Measurements from ENCODE around the gene RBM20.
"Not testable (repeated sequence)": the region's sequence is repeated elsewhere in the genome, so short reads cannot be mapped to it uniquely, and the experiment has no call there.

RBM20 gene

DNA sequence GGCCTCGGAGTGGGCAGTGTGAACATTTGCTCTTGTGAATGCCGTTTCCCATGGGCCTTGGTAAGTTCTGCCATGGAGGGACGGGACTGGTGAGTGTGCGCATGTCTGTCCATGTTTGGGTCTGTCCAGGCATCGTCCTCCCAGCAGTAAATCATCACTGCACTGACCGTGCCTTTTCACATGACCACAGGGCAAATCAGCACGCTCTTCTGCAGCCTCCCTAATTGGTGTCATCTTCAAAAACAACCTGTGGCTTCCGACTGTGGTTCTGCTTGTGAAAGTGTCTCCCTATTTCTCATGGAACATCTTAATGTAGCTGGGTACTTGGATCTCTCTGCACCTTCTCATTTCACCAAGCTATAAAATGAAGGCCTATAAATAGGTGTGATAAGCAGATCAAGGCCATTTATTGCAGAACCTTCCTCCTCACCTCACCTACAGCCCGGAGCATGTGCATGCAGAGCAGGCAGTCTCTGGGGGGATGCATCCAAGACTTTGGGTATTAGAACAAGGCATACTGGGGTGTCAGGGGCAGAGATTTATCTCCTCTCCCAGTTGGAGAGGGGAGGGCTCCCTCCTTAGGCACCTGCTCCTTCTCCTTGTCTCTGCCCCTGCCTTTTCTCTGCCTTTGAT, 77.4 kb downstream of the RBM20 start:
- no peak for TF ChIP-seq CTCF (IDR thresholded peaks at IDR 0.05; ENCODE audit: low read depth, low read length)
- no peaks in the 10 kb centered on the region for H3K36me3 ChIP-seq
- H3K4me3 ChIP-seq (ENCODE audit: low read depth, low read length), result no peak overlapping the region
- DNase-seq, result no peak
- no peaks in the 10 kb centered on the region for H3K27me3 ChIP-seq (ENCODE audit: insufficient read depth, low read depth, severe bottlenecking)
- no peaks in the 10 kb centered on the region for H3K9me3 ChIP-seq (ENCODE audit: severe bottlenecking)
- H3K27ac ChIP-seq, result no peak overlapping the region

DNA sequence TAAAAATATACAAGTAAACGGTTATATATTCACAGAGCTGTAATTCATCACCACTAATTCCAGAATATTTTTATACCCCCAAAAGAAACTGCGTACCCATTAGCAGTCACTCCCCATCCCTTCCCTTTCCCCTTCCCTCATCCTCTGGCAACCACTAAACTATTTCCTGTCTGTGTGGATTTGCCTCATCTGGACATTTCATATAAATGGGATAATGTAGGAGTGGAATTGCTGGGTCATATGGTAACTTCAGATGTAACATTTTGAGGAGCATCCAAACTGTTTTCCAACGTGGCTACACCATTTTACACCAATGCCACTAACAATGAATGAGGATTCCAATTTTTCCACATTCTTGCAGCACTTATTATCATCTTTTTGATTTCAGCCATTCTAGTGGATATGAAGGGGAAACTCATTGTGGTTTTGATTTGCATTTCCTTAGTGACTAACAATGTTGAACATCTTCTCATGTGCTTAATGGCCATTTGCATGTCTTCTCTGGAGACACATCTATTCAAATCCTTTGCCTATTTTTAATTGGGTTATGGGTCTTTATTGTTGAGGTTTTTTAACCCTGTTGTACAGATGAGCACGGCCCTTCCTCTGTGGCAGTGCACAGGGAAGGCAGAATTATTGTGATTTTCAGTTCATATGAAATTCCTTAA, 79.2 kb downstream of the RBM20 start:
- TF ChIP-seq CTCF (IDR thresholded peaks at IDR 0.05; ENCODE audit: low read depth, low read length), result no peak
- H3K27me3 ChIP-seq (ENCODE audit: insufficient read depth, low read depth, severe bottlenecking), result no peaks in the 10 kb centered on the region
- no peak overlapping the region for H3K27ac ChIP-seq
- no peaks in the 10 kb centered on the region for H3K9me3 ChIP-seq (ENCODE audit: severe bottlenecking)
- no peak for DNase-seq
- no peaks in the 10 kb centered on the region for H3K36me3 ChIP-seq
- no peak overlapping the region for H3K4me3 ChIP-seq (ENCODE audit: low read depth, low read length)

DNA sequence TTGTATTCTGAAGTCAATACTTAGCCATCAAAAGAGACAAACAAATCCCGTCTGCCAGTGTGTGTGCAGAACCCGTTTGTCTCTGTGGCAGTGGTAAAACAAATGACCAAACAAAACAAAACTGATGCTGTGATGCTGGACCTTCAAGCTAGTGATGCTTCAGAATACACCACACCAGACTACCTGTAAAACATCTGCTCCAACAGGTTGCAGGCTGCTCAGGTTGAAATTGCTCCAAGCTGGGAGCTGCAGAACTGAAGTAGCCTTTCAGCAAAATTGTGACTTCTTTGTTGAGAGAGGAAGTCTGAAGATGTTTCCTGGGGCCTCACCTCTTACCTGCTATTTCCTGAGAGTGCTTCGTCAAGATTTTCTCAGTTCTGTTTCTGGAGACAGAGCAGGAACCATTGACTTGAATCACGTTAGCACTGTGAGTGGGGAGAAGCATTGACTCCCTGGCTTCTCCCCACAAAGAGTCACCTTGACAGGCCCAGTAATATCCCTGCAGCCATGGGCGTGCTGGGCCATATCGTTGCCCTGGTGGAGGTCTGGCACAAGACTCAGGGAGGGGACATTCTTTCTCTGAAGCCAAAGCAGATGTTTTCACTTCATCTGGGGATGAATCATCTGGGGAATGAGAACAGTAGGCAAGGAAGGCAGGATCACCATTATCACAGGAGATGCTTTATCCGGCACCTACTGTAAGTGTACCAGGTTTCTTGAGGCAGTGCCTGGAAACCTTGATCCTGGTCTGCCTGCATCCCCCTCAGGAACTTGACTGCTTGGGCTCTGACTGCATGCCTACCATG, 80.2 kb downstream of the RBM20 start:
- H3K36me3 ChIP-seq, result no peaks in the 10 kb centered on the region
- DNase-seq, result no peak
- H3K4me3 ChIP-seq (ENCODE audit: low read depth, low read length), result no peak overlapping the region
- TF ChIP-seq CTCF (IDR thresholded peaks at IDR 0.05; ENCODE audit: low read depth, low read length), result no peak
- no peaks in the 10 kb centered on the region for H3K27me3 ChIP-seq (ENCODE audit: insufficient read depth, low read depth, severe bottlenecking)
- H3K9me3 ChIP-seq (ENCODE audit: severe bottlenecking), result no peaks in the 10 kb centered on the region
- no peak overlapping the region for H3K27ac ChIP-seq

DNA sequence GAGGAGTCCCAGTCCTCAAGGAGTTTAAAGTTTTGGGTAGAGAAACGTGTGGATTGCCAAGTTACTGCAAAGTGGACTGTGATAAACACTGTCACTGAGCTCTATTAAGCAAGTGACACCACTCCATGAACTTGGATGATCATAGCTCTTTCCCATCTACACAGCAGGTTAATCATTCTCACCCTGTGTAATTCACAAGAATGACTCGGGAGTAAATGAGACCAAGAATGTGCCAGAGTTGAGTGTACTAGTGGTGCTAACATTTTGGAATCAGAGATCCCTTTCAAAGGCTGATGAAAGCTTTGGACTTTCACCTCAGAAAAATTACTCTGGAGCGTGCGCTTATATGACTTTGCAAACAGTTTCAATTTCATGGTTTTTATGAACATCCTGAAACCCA, 80.8 kb downstream of the RBM20 start:
- H3K9me3 ChIP-seq (ENCODE audit: severe bottlenecking), result no peaks in the 10 kb centered on the region
- H3K27me3 ChIP-seq (ENCODE audit: insufficient read depth, low read depth, severe bottlenecking), result no peaks in the 10 kb centered on the region
- no peaks in the 10 kb centered on the region for H3K36me3 ChIP-seq
- no peak overlapping the region for H3K4me3 ChIP-seq (ENCODE audit: low read depth, low read length)
- no peak for DNase-seq
- H3K27ac ChIP-seq, result no peak overlapping the region
- no peak for TF ChIP-seq CTCF (IDR thresholded peaks at IDR 0.05; ENCODE audit: low read depth, low read length)

DNA sequence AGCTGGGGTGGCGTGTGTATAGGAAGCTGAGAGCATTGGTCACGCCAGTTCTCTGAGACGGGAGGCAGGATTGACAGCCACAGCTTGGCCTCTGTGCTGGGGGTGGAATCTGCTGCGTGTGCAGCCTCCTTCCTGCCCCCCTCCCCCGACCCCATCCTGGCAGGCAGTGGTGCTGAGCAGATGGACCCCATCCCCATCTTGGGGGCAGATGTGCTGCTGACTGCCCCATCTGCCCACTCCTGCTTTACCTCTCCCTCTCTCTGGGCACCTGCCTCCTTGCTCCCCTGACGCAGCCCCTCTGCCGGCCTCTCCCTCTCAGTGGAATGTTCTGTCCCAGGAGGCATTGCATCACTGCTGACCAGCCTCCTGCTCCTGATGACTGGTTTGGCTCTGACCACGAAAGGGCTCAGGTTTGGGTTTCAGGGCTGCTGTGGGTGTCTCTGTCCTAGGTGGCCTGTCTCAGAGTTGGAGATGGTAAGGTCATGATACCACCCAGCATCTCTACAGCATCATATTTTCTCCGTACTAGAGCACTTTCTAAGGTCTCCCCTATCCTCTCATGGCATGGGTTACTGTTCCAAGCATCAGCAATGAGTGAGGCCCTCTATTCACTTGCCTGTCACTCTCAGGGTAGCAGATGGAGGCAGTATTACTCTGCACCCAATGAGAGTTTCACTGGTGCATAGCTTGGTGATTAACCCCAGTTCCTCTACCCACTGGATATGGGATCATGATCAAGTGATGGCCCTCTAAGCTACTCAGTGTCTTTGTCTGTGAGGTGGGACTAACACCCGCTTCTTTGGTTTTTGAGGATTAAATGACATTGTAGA, 81.9 kb downstream of the RBM20 start:
- Histone ChIP-seq H3K4me3 (ENCODE audit: low read depth, low read length) (no peak overlapping the region), H3K27ac (no peak overlapping the region), H3K27me3 (ENCODE audit: insufficient read depth, low read depth, severe bottlenecking) (no peaks in the 10 kb centered on the region), H3K36me3 (no peaks in the 10 kb centered on the region), H3K9me3 (ENCODE audit: severe bottlenecking) (no peaks in the 10 kb centered on the region)
- peak; percentile 46 for DNase-seq
- TF ChIP-seq CTCF (IDR thresholded peaks at IDR 0.05; ENCODE audit: low read depth, low read length), result no peak; the same call in 1 of the 2 replicates

DNA sequence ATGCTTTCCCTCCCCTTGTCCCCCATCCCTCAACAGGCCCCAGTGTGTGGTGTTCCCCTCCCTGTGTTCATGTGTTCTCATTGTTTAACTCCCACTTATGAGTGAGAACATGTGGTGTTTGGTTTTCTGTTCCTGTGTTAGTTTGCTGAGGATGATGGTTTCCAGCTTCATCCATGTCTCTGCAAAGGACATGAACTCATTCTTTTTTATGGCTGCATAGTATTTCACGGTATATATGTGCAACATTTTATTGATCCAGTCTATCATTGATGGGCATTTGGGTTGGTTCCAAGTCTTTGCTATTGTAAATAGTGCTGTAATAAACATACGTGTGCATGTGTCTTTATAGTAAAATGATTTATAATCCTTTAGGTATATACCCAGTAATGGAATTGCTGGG, 83.6 kb downstream of the RBM20 start:
- H3K27ac ChIP-seq; H3K9me3 ChIP-seq (ENCODE audit: severe bottlenecking); H3K27me3 ChIP-seq (ENCODE audit: insufficient read depth, low read depth, severe bottlenecking); DNase-seq; H3K36me3 ChIP-seq; H3K4me3 ChIP-seq (ENCODE audit: low read depth, low read length): not testable (repeated sequence)

Measured in WERI-Rb-1 (cell line).